Keratinocyte (primary cell): ENCODE data around the gene ZFP36L2. TPM values are rescaled to one million over a fixed set of nuclear protein-coding genes. Genes with fewer than 3 reads are reported as not detected.

Experiments used
- DNase-seq: peaks from one replicate; pipeline ENCODE4 v3.0.0-alpha.2; 2011; ENCODE audit warnings: low read depth, missing footprints, low spot score
- FAIRE-seq: peaks from 2 replicates; lab custom pipeline; 2011; peaks lifted over from hg19 to GRCh38; lab: Jason Lieb, UNC
- H2AFZ ChIP-seq: 2 replicates; pipeline ENCODE4 v1.6.0; 2012; ENCODE audit warnings: low read length, control low read depth, inconsistent platforms; ENCODE audit not compliant: control insufficient read depth
- H3K27ac ChIP-seq: 2 replicates; pipeline ENCODE4 v1.5.1; 2011; ENCODE audit warnings: low read length; ENCODE audit not compliant: control insufficient read depth, insufficient read depth
- H3K27me3 ChIP-seq: 3 replicates; pipeline ENCODE4 v1.6.0; 2011; ENCODE audit warnings: low read length; ENCODE audit not compliant: control insufficient read depth, insufficient read depth; ENCODE audit errors: extremely low read depth
- H3K36me3 ChIP-seq, 2 experiments: 2 replicates in 1 of 2; 3 replicates in 1 of 2; pipeline ENCODE4 v1.5.1; 2011; ENCODE audit warnings: low read length in 2 of 2, mild to moderate bottlenecking in 1 of 2; ENCODE audit not compliant: control insufficient read depth in 2 of 2, insufficient read depth in 2 of 2; ENCODE audit errors: extremely low read depth in 1 of 2
- H3K4me1 ChIP-seq: 3 replicates; pipeline ENCODE4 v1.5.1; 2011; ENCODE audit warnings: low read length; ENCODE audit not compliant: control insufficient read depth, insufficient read depth; ENCODE audit errors: extremely low read depth
- H3K4me2 ChIP-seq: 3 replicates; pipeline ENCODE4 v1.6.0; 2011; ENCODE audit warnings: low read depth, low read length; ENCODE audit not compliant: control insufficient read depth, insufficient read depth; ENCODE audit errors: extremely low read depth
- H3K4me3 ChIP-seq, 3 experiments: fragments of 200-600 bp in 1 of 3; sonication (generic) in 1 of 3; 2 replicates in 2 of 3; 3 replicates in 1 of 3; pipeline ENCODE4 v1.5.1; 2011 to 2016; ENCODE audit warnings: low read length in 3 of 3, mild to moderate bottlenecking in 3 of 3, control low read depth in 2 of 3, inconsistent platforms in 1 of 3, low read depth in 1 of 3, mixed read lengths in 1 of 3, mixed run types in 1 of 3, moderate library complexity in 1 of 3; ENCODE audit not compliant: control insufficient read depth in 2 of 3, insufficient read depth in 2 of 3; ENCODE audit errors: extremely low read depth in 1 of 3
- H3K79me2 ChIP-seq: 2 replicates; pipeline ENCODE4 v1.6.0; 2012; ENCODE audit warnings: low read length; ENCODE audit not compliant: control insufficient read depth, insufficient read depth
- H3K9ac ChIP-seq: 3 replicates; pipeline ENCODE4 v1.6.0; 2011; ENCODE audit warnings: low read length; ENCODE audit not compliant: control insufficient read depth, insufficient read depth; ENCODE audit errors: extremely low read depth
- H3K9me1 ChIP-seq: 3 replicates; pipeline ENCODE4 v1.6.0; 2011; ENCODE audit warnings: low read length; ENCODE audit not compliant: control insufficient read depth, insufficient read depth; ENCODE audit errors: extremely low read depth
- H3K9me3 ChIP-seq: 2 replicates; pipeline ENCODE4 v1.5.1; 2012; ENCODE audit warnings: low read depth, low read length; ENCODE audit not compliant: control insufficient read depth
- H4K20me1 ChIP-seq: 3 replicates; pipeline ENCODE4 v1.6.0; 2011; ENCODE audit warnings: low read length; ENCODE audit not compliant: control insufficient read depth, insufficient read depth; ENCODE audit errors: extremely low read depth
- EZH2 ChIP-seq: IDR thresholded peaks from one replicate; pipeline ENCODE4 v1.6.1; 2012; ENCODE audit warnings: inconsistent platforms, mild to moderate bottlenecking, low read length, moderate library complexity
- dilution Hi-C: fragments of 300-500 bp; cut with MboI; formaldehyde crosslinking; loops from one replicate; pipeline ENCODE4 v1.7.0; 2020; ENCODE audit warnings: low sequenced_read_pairs; ENCODE audit not compliant: extremely low pct_ligation_motif_present
- polyA plus RNA-seq, 5 experiments: library from polyadenylated mRNA; depleted of rRNA in 3 of 5; stranded (reverse) in 3 of 5; stranded (forward) in 1 of 5; unstranded in 1 of 5; fragments of >200 nt; gene quantifications; 1 replicate in 1 of 5; 2 replicates in 3 of 5; 3 replicates in 1 of 5; pipeline versions ENCODE4 v1.2.1 to v1.2.3, GENCODE V29; 2011 to 2012; ENCODE audit warnings: missing spikeins in 2 of 5, low read depth in 1 of 5, low replicate concordance in 1 of 5
- TF ChIP-seq, protein P1 (sequence below), 3 experiments: IDR thresholded peaks in 1 of 3; conservative IDR thresholded peaks in 1 of 3; optimal IDR thresholded peaks in 1 of 3; 2 replicates in 2 of 3; 3 replicates in 1 of 3; pipeline versions ENCODE3 to v1.5.1; 2011; ENCODE audit warnings: low read length in 3 of 3, mild to moderate bottlenecking in 3 of 3, moderate library complexity in 2 of 3, control low read depth in 1 of 3, inconsistent platforms in 1 of 3; ENCODE audit not compliant: insufficient read depth in 2 of 3; ENCODE audit errors: extremely low read depth in 1 of 3

Gene ZFP36L2
- polyA plus RNA-seq, 1 donor (not counting 4 experiments of a cell fraction or from before 2014, with no cell fraction given), result 52.4 TPM

DNA sequence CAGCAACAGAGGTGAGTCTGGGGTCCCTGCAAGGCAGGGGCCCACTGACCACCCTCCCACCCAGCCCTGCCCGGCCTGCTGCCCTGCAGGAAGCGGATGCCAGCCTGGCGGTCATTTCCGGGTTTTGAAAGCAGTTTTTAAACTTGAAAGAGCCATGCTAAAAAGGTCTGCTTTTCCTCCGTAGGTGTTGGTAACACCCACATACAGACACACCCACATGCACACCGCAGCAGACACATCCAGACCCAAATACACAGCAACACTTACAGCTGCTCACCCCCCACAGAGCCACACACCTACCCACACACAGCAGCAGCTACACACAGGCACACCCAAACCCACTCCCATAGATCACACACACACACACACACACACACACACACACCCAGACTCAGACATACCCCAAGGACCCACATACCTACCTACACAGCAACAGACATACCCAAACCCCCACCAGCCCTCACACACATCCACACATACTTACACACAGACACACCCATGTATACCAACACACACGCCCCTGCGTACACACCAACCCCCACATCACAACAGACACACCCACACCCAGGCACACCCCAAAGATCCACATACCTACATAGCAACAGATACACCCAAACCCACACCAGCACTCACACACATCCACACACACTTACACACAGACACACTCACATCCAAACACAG lies 7.6 kb downstream of the ZFP36L2 start:
- H4K20me1 ChIP-seq, result no peaks in the 10 kb centered on the region
- no peak for FAIRE-seq
- peaks cover 0 to 5% of the 10 kb centered on the region in 2 experiments for H3K36me3 ChIP-seq
- peak overlapping the region; percentile 89 for H3K27ac ChIP-seq
- TF ChIP-seq, protein P1, sequence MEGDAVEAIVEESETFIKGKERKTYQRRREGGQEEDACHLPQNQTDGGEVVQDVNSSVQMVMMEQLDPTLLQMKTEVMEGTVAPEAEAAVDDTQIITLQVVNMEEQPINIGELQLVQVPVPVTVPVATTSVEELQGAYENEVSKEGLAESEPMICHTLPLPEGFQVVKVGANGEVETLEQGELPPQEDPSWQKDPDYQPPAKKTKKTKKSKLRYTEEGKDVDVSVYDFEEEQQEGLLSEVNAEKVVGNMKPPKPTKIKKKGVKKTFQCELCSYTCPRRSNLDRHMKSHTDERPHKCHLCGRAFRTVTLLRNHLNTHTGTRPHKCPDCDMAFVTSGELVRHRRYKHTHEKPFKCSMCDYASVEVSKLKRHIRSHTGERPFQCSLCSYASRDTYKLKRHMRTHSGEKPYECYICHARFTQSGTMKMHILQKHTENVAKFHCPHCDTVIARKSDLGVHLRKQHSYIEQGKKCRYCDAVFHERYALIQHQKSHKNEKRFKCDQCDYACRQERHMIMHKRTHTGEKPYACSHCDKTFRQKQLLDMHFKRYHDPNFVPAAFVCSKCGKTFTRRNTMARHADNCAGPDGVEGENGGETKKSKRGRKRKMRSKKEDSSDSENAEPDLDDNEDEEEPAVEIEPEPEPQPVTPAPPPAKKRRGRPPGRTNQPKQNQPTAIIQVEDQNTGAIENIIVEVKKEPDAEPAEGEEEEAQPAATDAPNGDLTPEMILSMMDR (optimal IDR thresholded peaks at IDR 0.05 in 1 of 3, IDR thresholded peaks at IDR 0.05 in 1 of 3, conservative IDR thresholded peaks at IDR 0.05 in 1 of 3; ENCODE audit: extremely low read depth in 1 of 3, insufficient read depth in 2 of 3, low read length in 3 of 3), result no peak
- TF ChIP-seq EZH2, result no peak
- H3K9ac ChIP-seq, result peak overlapping the region; percentile 94
- no peaks in the 10 kb centered on the region for H3K9me1 ChIP-seq
- peaks cover 10% of the 10 kb centered on the region for H3K79me2 ChIP-seq
- no peaks in the 10 kb centered on the region for H3K27me3 ChIP-seq
- peaks cover 44% of the 10 kb centered on the region for H3K4me1 ChIP-seq
- no peaks in the 10 kb centered on the region for H3K9me3 ChIP-seq
- dilution Hi-C loops, result no loop called here
- H2AFZ ChIP-seq, result no peak overlapping the region
- peak; percentile 93 for DNase-seq
- peak overlapping the region in 2 of 3 experiments; percentile 28 to 57 for H3K4me3 ChIP-seq
- peak overlapping the region; percentile 87 for H3K4me2 ChIP-seq

DNA sequence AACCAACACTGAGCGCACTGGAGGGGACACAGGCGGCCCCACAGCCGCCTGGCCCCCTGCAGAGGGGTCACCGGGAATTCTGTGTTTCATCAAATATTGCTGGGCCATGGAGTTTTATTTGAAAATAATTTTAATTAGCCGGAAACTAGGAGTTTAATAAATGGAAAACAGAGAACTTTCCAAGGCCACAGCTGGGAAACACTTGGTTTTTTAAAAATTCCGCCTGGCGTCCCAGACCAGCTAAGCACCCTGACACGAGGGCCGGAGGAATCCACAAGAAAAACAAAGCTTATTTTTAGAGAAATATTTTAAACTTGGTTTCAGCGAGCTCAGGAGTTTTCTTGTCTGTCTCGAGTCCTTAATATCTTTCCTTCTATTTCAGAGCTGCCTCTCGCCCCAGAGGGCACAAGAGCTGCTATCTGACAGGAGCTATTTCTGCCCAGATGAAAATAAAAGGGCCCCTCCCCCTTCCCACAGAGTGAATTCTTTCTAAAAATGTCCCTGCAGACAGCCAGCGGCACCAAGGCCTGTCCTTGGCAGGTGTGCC lies 8.2 kb downstream of the ZFP36L2 start:
- dilution Hi-C loops, result no loop called here
- no peaks in the 10 kb centered on the region for H4K20me1 ChIP-seq
- FAIRE-seq (no peak), DNase-seq (no peak)
- H3K27ac ChIP-seq, result peak overlapping the region; percentile 89
- H3K9ac ChIP-seq, result peak overlapping the region; percentile 46
- H3K79me2 ChIP-seq, result peaks cover 4% of the 10 kb centered on the region
- no peaks in the 10 kb centered on the region for H3K9me3 ChIP-seq
- H3K9me1 ChIP-seq, result no peaks in the 10 kb centered on the region
- no peak overlapping the region for H3K4me3 ChIP-seq
- no peak overlapping the region for H2AFZ ChIP-seq
- H3K36me3 ChIP-seq, result no peaks in the 10 kb centered on the region
- peaks cover 44% of the 10 kb centered on the region for H3K4me1 ChIP-seq
- H3K4me2 ChIP-seq, result peak overlapping the region; percentile 87
- TF ChIP-seq EZH2, result no peak
- TF ChIP-seq, protein P1 (optimal IDR thresholded peaks at IDR 0.05 in 1 of 3, IDR thresholded peaks at IDR 0.05 in 1 of 3, conservative IDR thresholded peaks at IDR 0.05 in 1 of 3; ENCODE audit: extremely low read depth in 1 of 3, insufficient read depth in 2 of 3, low read length in 3 of 3), result no peak
- H3K27me3 ChIP-seq, result no peaks in the 10 kb centered on the region
